ENCODE data around the gene NUDCD3.

GRCh38 chr7:44391746-44392617, 98.5 kb downstream of the NUDCD3 start:
- TF ChIP-seq, protein P1, sequence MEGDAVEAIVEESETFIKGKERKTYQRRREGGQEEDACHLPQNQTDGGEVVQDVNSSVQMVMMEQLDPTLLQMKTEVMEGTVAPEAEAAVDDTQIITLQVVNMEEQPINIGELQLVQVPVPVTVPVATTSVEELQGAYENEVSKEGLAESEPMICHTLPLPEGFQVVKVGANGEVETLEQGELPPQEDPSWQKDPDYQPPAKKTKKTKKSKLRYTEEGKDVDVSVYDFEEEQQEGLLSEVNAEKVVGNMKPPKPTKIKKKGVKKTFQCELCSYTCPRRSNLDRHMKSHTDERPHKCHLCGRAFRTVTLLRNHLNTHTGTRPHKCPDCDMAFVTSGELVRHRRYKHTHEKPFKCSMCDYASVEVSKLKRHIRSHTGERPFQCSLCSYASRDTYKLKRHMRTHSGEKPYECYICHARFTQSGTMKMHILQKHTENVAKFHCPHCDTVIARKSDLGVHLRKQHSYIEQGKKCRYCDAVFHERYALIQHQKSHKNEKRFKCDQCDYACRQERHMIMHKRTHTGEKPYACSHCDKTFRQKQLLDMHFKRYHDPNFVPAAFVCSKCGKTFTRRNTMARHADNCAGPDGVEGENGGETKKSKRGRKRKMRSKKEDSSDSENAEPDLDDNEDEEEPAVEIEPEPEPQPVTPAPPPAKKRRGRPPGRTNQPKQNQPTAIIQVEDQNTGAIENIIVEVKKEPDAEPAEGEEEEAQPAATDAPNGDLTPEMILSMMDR (IDR thresholded peaks at IDR 0.05): no peak
- no peak for TF ChIP-seq POLR2A (IDR thresholded peaks at IDR 0.05)
